ENCODE measurements around the gene MED12L. TPM values are rescaled to one million over a fixed set of nuclear protein-coding genes. Genes with fewer than 3 reads are reported as not detected.

The MED12L gene
- total and polyA plus RNA-seq, 2 donors from 2014 or later, result 0.13 to 0.82 TPM

- H3K27me3 ChIP-seq (ENCODE audit: control insufficient read depth, insufficient read depth, low read length), result no peaks in the 10 kb centered on the region
- H3K4me3 ChIP-seq (ENCODE audit: low read length in 3 of 3), result no peak overlapping the region
- TF ChIP-seq CTCF (IDR thresholded peaks at IDR 0.05; ENCODE audit: borderline replicate concordance, extremely low read depth, insufficient read depth), result no peak
- no peaks in the 10 kb centered on the region for H3K9me3 ChIP-seq (ENCODE audit: control insufficient read depth in 2 of 3, insufficient read depth in 1 of 3, low read length in 3 of 3)
- no peaks in the 10 kb centered on the region for H3K36me3 ChIP-seq (ENCODE audit: control insufficient read depth in 2 of 3, insufficient read depth in 3 of 3, low read length in 3 of 3)
- FAIRE-seq, result no peak
- H3K27ac ChIP-seq (ENCODE audit: low read depth in 2 of 2, low read length in 2 of 2), result no peak overlapping the region
- H3K4me1 ChIP-seq (ENCODE audit: control insufficient read depth in 2 of 3, insufficient read depth in 2 of 3, low read depth in 1 of 3, low read length in 3 of 3), result no peaks in the 10 kb centered on the region
- intact Hi-C loops (cut with DNase I), result no loop called here
- no peak for DNase-seq
- H3K9ac ChIP-seq (ENCODE audit: low read length in 3 of 3), result no peak overlapping the region
Measured at GRCh38 chr3:151312972-151313371, 227.5 kb downstream of the MED12L start.

DNA sequence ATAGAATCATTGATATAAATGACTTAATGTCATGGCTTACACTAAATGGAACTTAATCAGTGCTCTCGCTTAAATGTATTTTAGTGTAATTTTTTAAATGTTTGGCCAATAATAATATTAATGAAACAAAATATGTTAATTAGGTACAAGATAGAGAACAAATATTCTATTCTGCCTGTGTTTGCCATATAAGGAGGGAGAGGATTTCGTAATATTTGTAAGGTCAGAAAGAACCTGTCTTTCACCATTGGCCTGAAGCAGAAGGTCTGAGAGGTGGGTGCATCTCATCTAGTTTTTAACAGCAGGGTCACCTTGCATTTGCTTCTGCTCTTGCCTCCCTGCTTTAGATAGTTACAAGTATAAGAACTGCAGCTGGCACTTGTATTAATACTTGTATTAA lies 228.7 kb downstream of the MED12L start:
- no peaks in the 10 kb centered on the region for H3K36me3 ChIP-seq (ENCODE audit: control insufficient read depth in 2 of 3, insufficient read depth in 3 of 3, low read length in 3 of 3)
- H3K4me1 ChIP-seq (ENCODE audit: control insufficient read depth in 2 of 3, insufficient read depth in 2 of 3, low read depth in 1 of 3, low read length in 3 of 3), result no peaks in the 10 kb centered on the region
- H3K9me3 ChIP-seq (ENCODE audit: control insufficient read depth in 2 of 3, insufficient read depth in 1 of 3, low read length in 3 of 3), result no peaks in the 10 kb centered on the region
- TF ChIP-seq CTCF (IDR thresholded peaks at IDR 0.05; ENCODE audit: borderline replicate concordance, extremely low read depth, insufficient read depth), result no peak
- no peak overlapping the region for H3K9ac ChIP-seq (ENCODE audit: low read length in 3 of 3)
- no peak overlapping the region for H3K4me3 ChIP-seq (ENCODE audit: low read length in 3 of 3)
- H3K27me3 ChIP-seq (ENCODE audit: control insufficient read depth, insufficient read depth, low read length), result no peaks in the 10 kb centered on the region
- H3K27ac ChIP-seq (ENCODE audit: low read depth in 2 of 2, low read length in 2 of 2), result no peak overlapping the region
- FAIRE-seq, result no peak
- intact Hi-C loops (cut with DNase I), result no loop called here
- DNase-seq, result no peak

DNA sequence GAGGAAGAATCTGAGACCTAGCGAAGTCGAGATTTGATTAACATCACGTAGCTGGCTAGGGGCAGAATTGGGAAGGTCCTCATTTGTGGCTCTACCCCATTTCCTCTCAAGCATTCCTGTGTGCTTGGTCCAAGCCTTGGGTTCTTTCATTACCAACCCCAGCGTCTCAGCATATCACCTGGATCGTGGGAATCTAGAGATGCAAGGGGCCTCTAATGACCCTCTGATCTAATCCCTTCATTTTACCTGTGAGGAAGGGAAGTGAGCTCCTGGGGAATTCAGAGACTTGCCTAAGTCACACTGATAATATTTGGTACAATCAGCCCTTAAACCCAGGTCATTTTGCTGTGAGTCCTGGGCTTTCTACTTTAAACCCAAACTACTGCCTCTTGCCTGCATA lies 229.1 kb downstream of the MED12L start:
- no peaks in the 10 kb centered on the region for H3K36me3 ChIP-seq (ENCODE audit: control insufficient read depth in 2 of 3, insufficient read depth in 3 of 3, low read length in 3 of 3)
- H3K4me3 ChIP-seq (ENCODE audit: low read length in 3 of 3), result no peak overlapping the region
- TF ChIP-seq CTCF (IDR thresholded peaks at IDR 0.05; ENCODE audit: borderline replicate concordance, extremely low read depth, insufficient read depth), result no peak
- DNase-seq (no peak), FAIRE-seq (no peak)
- intact Hi-C loops (cut with DNase I), result no loop called here
- H3K27ac ChIP-seq (ENCODE audit: low read depth in 2 of 2, low read length in 2 of 2), result no peak overlapping the region
- no peaks in the 10 kb centered on the region for H3K9me3 ChIP-seq (ENCODE audit: control insufficient read depth in 2 of 3, insufficient read depth in 1 of 3, low read length in 3 of 3)
- no peaks in the 10 kb centered on the region for H3K27me3 ChIP-seq (ENCODE audit: control insufficient read depth, insufficient read depth, low read length)
- H3K4me1 ChIP-seq (ENCODE audit: control insufficient read depth in 2 of 3, insufficient read depth in 2 of 3, low read depth in 1 of 3, low read length in 3 of 3), result no peaks in the 10 kb centered on the region
- no peak overlapping the region for H3K9ac ChIP-seq (ENCODE audit: low read length in 3 of 3)

GRCh38 chr3:151315136-151315535 lies 229.7 kb downstream of the MED12L start:
- H3K27ac ChIP-seq (ENCODE audit: low read depth in 2 of 2, low read length in 2 of 2), result no peak overlapping the region
- FAIRE-seq (no peak), DNase-seq (no peak)
- no peak overlapping the region for H3K4me3 ChIP-seq (ENCODE audit: low read length in 3 of 3)
- no peaks in the 10 kb centered on the region for H3K9me3 ChIP-seq (ENCODE audit: control insufficient read depth in 2 of 3, insufficient read depth in 1 of 3, low read length in 3 of 3)
- no peak overlapping the region for H3K9ac ChIP-seq (ENCODE audit: low read length in 3 of 3)
- no peaks in the 10 kb centered on the region for H3K4me1 ChIP-seq (ENCODE audit: control insufficient read depth in 2 of 3, insufficient read depth in 2 of 3, low read depth in 1 of 3, low read length in 3 of 3)
- no peak for TF ChIP-seq CTCF (IDR thresholded peaks at IDR 0.05; ENCODE audit: borderline replicate concordance, extremely low read depth, insufficient read depth)
- H3K27me3 ChIP-seq (ENCODE audit: control insufficient read depth, insufficient read depth, low read length), result no peaks in the 10 kb centered on the region
- intact Hi-C loops (cut with DNase I), result no loop called here
- no peaks in the 10 kb centered on the region for H3K36me3 ChIP-seq (ENCODE audit: control insufficient read depth in 2 of 3, insufficient read depth in 3 of 3, low read length in 3 of 3)

All from kidney (tissue), 14 donors.